Caco-2 (cell line): ENCODE measurements around the gene PICK1. TPM values are rescaled to one million over a fixed set of nuclear protein-coding genes. Genes with fewer than 3 reads are reported as not detected.

Experiments
- BruUV-seq: library from RNA; stranded (reverse); fragments of 400-500 nt; replicated peaks from 2 replicates; lab custom pipeline; 2021; lab: Mats Ljungman, UMichigan
- CTCF ChIA-PET: fragments of 300-600 bp; sonication (Branson Sonifier 250); formaldehyde crosslinking; loops from one replicate; lab custom pipeline; 2022; ENCODE audit warnings: antibody characterized with exemption; lab: Charles Lee
- POLR2A ChIA-PET: fragments of 300-600 bp; sonication (Branson Sonifier 250); formaldehyde crosslinking; loops from one replicate; lab custom pipeline; 2022; ENCODE audit warnings: antibody characterized with exemption; lab: Charles Lee
- DNase-seq, 2 experiments: peaks; one replicate each; pipeline versions ENCODE4 v3.0.0 to v3.0.0-alpha.2; 2020 to 2022
- H3K27me3 ChIP-seq: replicated peaks from 2 replicates; pipeline ENCODE4 v1.6.0; 2011; ENCODE audit warnings: low read length; ENCODE audit not compliant: control insufficient read depth, insufficient read depth
- H3K36me3 ChIP-seq: 2 replicates; pipeline ENCODE4 v1.5.1; 2011; ENCODE audit warnings: low read length; ENCODE audit not compliant: control insufficient read depth, insufficient read depth
- H3K4me1 ChIP-seq: fragments of 250-450 bp; sonication (Bioruptor Pico); 2 replicates; pipeline ENCODE4 v1.5.1; 2020; ENCODE audit warnings: mild to moderate bottlenecking
- H3K4me3 ChIP-seq: 2 replicates; pipeline ENCODE4 v1.5.1; 2011; ENCODE audit warnings: low read depth, mild to moderate bottlenecking, control low read depth, low read length
- H3K9me3 ChIP-seq: fragments of 250-450 bp; sonication (Bioruptor Pico); 2 replicates; pipeline ENCODE4 v1.5.1; 2020; ENCODE audit warnings: mild to moderate bottlenecking, moderate library complexity
- H3K27ac Mint-ChIP-seq: one replicate; pipeline ENCODE4 v1.8.0; 2022; ENCODE audit warnings: mixed read lengths; ENCODE audit not compliant: unreplicated experiment
- H3K27me3 Mint-ChIP-seq: one replicate; pipeline ENCODE4 v1.8.0; 2022; ENCODE audit warnings: mixed read lengths; ENCODE audit not compliant: insufficient read depth, unreplicated experiment
- H3K36me3 Mint-ChIP-seq: one replicate; pipeline ENCODE4 v1.8.0; 2022; ENCODE audit warnings: mild to moderate bottlenecking, mixed read lengths; ENCODE audit not compliant: insufficient read depth, unreplicated experiment
- H3K4me1 Mint-ChIP-seq: one replicate; pipeline ENCODE4 v1.8.0; 2022; ENCODE audit warnings: low read depth, mixed read lengths; ENCODE audit not compliant: unreplicated experiment
- H3K4me3 Mint-ChIP-seq: one replicate; pipeline ENCODE4 v1.8.0; 2022; ENCODE audit warnings: mild to moderate bottlenecking, moderate library complexity, mixed read lengths; ENCODE audit not compliant: unreplicated experiment
- H3K9me3 Mint-ChIP-seq: one replicate; pipeline ENCODE4 v1.8.0; 2022; ENCODE audit warnings: mixed read lengths; ENCODE audit not compliant: unreplicated experiment
- intact Hi-C: fragments of 100-400 bp; cut with micrococcal nuclease; formaldehyde crosslinking; loops from one replicate; pipeline ENCODE4 v1.10.0; 2022; ENCODE audit not compliant: unreplicated experiment
- total RNA-seq: library from RNA; stranded (reverse); gene quantifications from 2 replicates; pipeline ENCODE4 v1.2.3, GENCODE V29; 2022
- TF ChIP-seq, protein P1 (sequence below), 2 experiments: fragments of 200-600 bp in 1 of 2; IDR thresholded peaks; 1 replicate in 1 of 2; 2 replicates in 1 of 2; pipeline versions ENCODE4 v1.5.1 to v1.8.0; 2011 to 2022; ENCODE audit warnings: antibody characterized with exemption in 1 of 2, control low read depth in 1 of 2, inconsistent platforms in 1 of 2, low read depth in 1 of 2, low read length in 1 of 2, mild to moderate bottlenecking in 1 of 2, moderate library complexity in 1 of 2; ENCODE audit not compliant: insufficient read depth in 1 of 2, severe bottlenecking in 1 of 2, unreplicated experiment in 1 of 2

PICK1 gene
- total RNA-seq, 1 experiment from 2014 or later, result 41.1 TPM

DNA sequence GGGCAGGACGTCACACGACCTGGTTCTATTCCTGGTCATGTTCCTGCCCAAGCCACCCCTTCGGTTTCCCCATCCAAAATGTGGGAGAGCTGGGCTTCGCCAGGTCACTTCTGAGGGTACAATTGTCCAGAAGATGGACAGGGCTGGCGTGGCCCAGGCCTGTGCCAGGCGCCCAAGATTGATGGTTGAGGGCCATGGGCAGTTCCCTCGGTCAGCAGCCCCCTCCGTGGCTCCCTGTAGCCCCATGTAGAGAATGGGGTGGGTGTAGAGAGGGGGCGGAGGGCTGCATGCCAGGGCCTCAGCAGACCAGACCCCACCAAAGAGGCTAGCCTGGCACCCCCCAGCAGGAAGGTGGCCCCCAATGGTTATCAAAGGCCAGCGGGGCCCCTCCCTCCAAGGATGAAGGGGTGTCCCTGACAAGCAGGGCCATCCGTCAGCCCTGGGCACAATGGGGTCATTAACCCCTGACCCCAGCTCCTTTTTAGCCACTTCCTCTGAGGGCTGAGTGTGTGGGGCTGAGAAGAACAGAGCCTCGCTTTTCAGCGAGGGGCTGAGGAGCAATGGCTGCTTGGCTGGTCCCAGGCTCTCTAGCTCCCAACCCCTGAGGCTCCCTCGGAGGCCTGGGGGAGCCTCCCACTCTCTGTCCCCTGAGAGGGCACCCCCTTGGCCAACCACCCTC is 11.0 kb upstream of the PICK1 start:
- intact Hi-C loops, result no loop called here
- Mint-ChIP-seq H3K9me3 (no peaks in the 10 kb centered on the region), H3K4me3 (no peak overlapping the region), H3K27me3 (no peaks in the 10 kb centered on the region), H3K36me3 (no peaks in the 10 kb centered on the region), H3K27ac (no peak overlapping the region), H3K4me1 (no peaks in the 10 kb centered on the region)
- H3K36me3 ChIP-seq, result no peaks in the 10 kb centered on the region
- no peaks in the 10 kb centered on the region for H3K9me3 ChIP-seq
- no peaks in the 10 kb centered on the region for H3K4me1 ChIP-seq
- no peaks in the 10 kb centered on the region for H3K27me3 ChIP-seq
- CTCF ChIA-PET, result no interaction called here
- BruUV-seq, result no TSS peak
- no peak for DNase-seq
- TF ChIP-seq, protein P1, sequence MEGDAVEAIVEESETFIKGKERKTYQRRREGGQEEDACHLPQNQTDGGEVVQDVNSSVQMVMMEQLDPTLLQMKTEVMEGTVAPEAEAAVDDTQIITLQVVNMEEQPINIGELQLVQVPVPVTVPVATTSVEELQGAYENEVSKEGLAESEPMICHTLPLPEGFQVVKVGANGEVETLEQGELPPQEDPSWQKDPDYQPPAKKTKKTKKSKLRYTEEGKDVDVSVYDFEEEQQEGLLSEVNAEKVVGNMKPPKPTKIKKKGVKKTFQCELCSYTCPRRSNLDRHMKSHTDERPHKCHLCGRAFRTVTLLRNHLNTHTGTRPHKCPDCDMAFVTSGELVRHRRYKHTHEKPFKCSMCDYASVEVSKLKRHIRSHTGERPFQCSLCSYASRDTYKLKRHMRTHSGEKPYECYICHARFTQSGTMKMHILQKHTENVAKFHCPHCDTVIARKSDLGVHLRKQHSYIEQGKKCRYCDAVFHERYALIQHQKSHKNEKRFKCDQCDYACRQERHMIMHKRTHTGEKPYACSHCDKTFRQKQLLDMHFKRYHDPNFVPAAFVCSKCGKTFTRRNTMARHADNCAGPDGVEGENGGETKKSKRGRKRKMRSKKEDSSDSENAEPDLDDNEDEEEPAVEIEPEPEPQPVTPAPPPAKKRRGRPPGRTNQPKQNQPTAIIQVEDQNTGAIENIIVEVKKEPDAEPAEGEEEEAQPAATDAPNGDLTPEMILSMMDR (IDR thresholded peaks at IDR 0.05; ENCODE audit: insufficient read depth in 1 of 2, low read depth in 1 of 2, low read length in 1 of 2, severe bottlenecking in 1 of 2, unreplicated experiment in 1 of 2), result no peak
- POLR2A ChIA-PET, result no interaction called here
- no peak overlapping the region for H3K4me3 ChIP-seq

DNA sequence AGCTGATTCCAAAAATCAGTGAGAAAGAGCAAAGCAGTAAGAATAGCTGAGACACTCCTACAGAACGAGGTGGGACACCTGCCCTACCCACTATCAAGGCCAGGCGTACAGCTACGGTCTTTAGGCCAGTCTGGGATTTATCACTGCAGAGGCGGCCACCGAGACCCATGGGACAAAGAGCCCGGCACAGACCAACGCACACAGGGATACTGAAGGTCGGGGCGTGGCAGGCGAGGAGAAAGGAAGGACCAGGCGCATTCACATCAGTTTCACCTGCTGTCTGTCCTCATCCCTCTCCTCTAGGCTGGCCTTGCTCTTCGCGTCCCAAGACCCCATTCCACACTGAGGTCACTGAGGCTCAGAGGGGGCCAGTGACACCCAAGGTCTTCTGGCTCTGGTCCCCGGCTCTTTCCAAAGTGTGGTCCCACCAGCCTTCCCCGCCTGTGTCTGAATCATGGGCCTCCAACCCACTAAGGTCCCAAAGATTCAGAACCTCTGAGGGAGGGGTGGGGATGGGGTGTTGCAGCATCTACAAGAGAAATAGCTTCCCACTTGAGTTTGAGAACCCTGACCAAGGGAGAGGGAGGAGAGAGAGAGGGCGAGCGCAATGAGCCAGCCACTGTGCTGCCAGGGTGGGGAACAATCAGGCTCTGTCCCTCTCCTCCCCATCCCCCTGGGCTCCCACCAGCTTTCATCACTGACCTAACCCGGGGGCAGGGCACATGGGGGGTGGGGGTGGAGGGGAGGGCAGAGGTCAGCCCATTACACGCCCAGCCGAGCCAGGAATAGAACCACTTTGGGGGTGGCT is 7.2 kb upstream of the PICK1 start:
- H3K9me3 Mint-ChIP-seq, result no peaks in the 10 kb centered on the region

DNA sequence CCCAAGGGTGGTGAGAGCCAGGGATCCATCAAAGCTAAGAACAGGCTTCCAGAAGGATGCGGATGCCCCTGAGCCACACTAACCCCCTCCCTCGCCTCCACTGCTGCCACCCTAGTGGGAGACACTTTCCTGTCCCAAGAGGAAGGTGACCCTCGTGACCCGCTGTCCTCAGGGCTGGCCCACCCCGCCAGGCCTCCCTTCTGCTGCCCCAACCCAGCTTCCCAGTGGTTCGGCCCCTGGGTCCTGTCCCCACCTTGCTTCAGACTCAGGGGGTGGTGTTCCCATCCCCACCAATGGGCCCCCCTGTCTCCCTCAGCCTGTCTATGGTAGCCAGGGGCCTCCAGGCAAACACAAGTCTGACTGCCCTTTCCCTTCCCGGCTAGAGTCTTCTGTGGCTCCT is 6.5 kb upstream of the PICK1 start:
- DNase-seq, result no peak
- no TSS peak for BruUV-seq
- CTCF ChIA-PET, result no interaction called here
- no peaks in the 10 kb centered on the region for H3K36me3 ChIP-seq
- no peaks in the 10 kb centered on the region for H3K27me3 ChIP-seq
- TF ChIP-seq, protein P1 (IDR thresholded peaks at IDR 0.05; ENCODE audit: insufficient read depth in 1 of 2, low read depth in 1 of 2, low read length in 1 of 2, severe bottlenecking in 1 of 2, unreplicated experiment in 1 of 2), result no peak
- Mint-ChIP-seq H3K36me3 (no peaks in the 10 kb centered on the region), H3K4me1 (no peaks in the 10 kb centered on the region), H3K4me3 (no peak overlapping the region), H3K27me3 (peaks cover 2% of the 10 kb centered on the region), H3K27ac (no peak overlapping the region), H3K9me3 (no peaks in the 10 kb centered on the region)
- H3K4me1 ChIP-seq, result no peaks in the 10 kb centered on the region
- H3K9me3 ChIP-seq, result no peaks in the 10 kb centered on the region
- no peak overlapping the region for H3K4me3 ChIP-seq
- POLR2A ChIA-PET, result no interaction called here
- intact Hi-C loops, result no loop called here

More for the DNA sequence above, 7.2 kb upstream of the PICK1 start:
- no peak for DNase-seq
- Histone ChIP-seq H3K27me3 (no peaks in the 10 kb centered on the region), H3K36me3 (no peaks in the 10 kb centered on the region), H3K4me3 (no peak overlapping the region), H3K4me1 (no peaks in the 10 kb centered on the region), H3K9me3 (no peaks in the 10 kb centered on the region)
- ChIA-PET CTCF (interaction anchor here (1.2 kb wide), 1 partner anchor 16 kb away, joined by 3 read pairs; no protein-coding TSS in a partner anchor), POLR2A (interaction anchor here (0.6 kb wide), 1 partner anchor 261 kb away, joined by 3 read pairs; no protein-coding TSS in a partner anchor)
- Mint-ChIP-seq H3K36me3 (no peaks in the 10 kb centered on the region), H3K4me1 (no peaks in the 10 kb centered on the region), H3K27me3 (no peaks in the 10 kb centered on the region), H3K27ac (no peak overlapping the region), H3K4me3 (no peak overlapping the region)
- intact Hi-C loops, result no loop called here
- no TSS peak for BruUV-seq
- TF ChIP-seq, protein P1 (IDR thresholded peaks at IDR 0.05; ENCODE audit: insufficient read depth in 1 of 2, low read depth in 1 of 2, low read length in 1 of 2, severe bottlenecking in 1 of 2, unreplicated experiment in 1 of 2), result no peak
